H9 (cell line): ENCODE measurements around the gene PYDC1. TPM values are rescaled to one million over a fixed set of nuclear protein-coding genes. Genes with fewer than 3 reads are reported as not detected.

ENCODE experiments used
- DNase-seq: peaks from one replicate; pipeline ENCODE4 v3.0.0-alpha.2; 2017
- H2AFZ ChIP-seq: one replicate; pipeline ENCODE4 v1.6.1; 2013; ENCODE audit warnings: mild to moderate bottlenecking, low read length, control low read depth, moderate library complexity
- H2AK5ac ChIP-seq: 2 replicates; pipeline ENCODE4 v1.6.1; 2013; ENCODE audit warnings: low read length, control low read depth, mixed read lengths; ENCODE audit not compliant: insufficient read length
- H2BK120ac ChIP-seq: one replicate; pipeline ENCODE4 v1.6.1; 2013; ENCODE audit warnings: low read depth, mild to moderate bottlenecking, low read length, control low read depth, inconsistent platforms; ENCODE audit not compliant: poor library complexity, severe bottlenecking
- H2BK12ac ChIP-seq: 2 replicates; pipeline ENCODE4 v1.6.1; 2013; ENCODE audit warnings: low read length, control low read depth, mixed read lengths, low read depth; ENCODE audit not compliant: insufficient read length
- H2BK15ac ChIP-seq: 2 replicates; pipeline ENCODE4 v1.6.1; 2013; ENCODE audit warnings: low read depth, low read length, control low read depth
- H2BK20ac ChIP-seq: one replicate; pipeline ENCODE4 v1.6.1; 2013; ENCODE audit warnings: low read depth, mild to moderate bottlenecking, low read length, control low read depth, inconsistent platforms; ENCODE audit not compliant: poor library complexity, severe bottlenecking
- H2BK5ac ChIP-seq: 2 replicates; pipeline ENCODE4 v1.6.1; 2013; ENCODE audit warnings: low read length, control low read depth, mixed read lengths; ENCODE audit not compliant: insufficient read length
- H3K14ac ChIP-seq: 2 replicates; pipeline ENCODE4 v1.6.1; 2013; ENCODE audit warnings: low read length, control low read depth; ENCODE audit not compliant: insufficient read depth
- H3K18ac ChIP-seq: 2 replicates; pipeline ENCODE4 v1.6.1; 2013; ENCODE audit warnings: low read depth, mild to moderate bottlenecking, mixed read lengths, low read length, control low read depth; ENCODE audit not compliant: insufficient read length
- H3K23ac ChIP-seq: 2 replicates; pipeline ENCODE4 v1.6.1; 2013; ENCODE audit warnings: low read length, control low read depth, mixed read lengths, low read depth; ENCODE audit not compliant: insufficient read length
- H3K23me2 ChIP-seq: 2 replicates; pipeline ENCODE4 v1.6.1; 2013; ENCODE audit warnings: low read depth, mild to moderate bottlenecking, mixed read lengths, low read length, control low read depth; ENCODE audit not compliant: insufficient read length, poor library complexity, severe bottlenecking
- H3K27ac ChIP-seq: 2 replicates; pipeline ENCODE4 v1.5.1; 2013; ENCODE audit warnings: low read length, control low read depth, mixed read lengths, low read depth; ENCODE audit not compliant: insufficient read length
- H3K27me3 ChIP-seq: 2 replicates; pipeline ENCODE4 v1.6.1; 2013; ENCODE audit warnings: low read length, control low read depth, inconsistent platforms; ENCODE audit not compliant: insufficient read depth
- H3K4ac ChIP-seq: 2 replicates; pipeline ENCODE4 v1.6.1; 2013; ENCODE audit warnings: low read depth, mild to moderate bottlenecking, control low read depth, inconsistent platforms, low read length, moderate library complexity
- H3K4me1 ChIP-seq: 2 replicates; pipeline ENCODE4 v1.6.1; 2013; ENCODE audit warnings: low read length, control low read depth, inconsistent platforms; ENCODE audit not compliant: insufficient read depth
- H3K4me2 ChIP-seq: 2 replicates; pipeline ENCODE4 v1.6.1; 2013; ENCODE audit warnings: low read length, control low read depth, mixed read lengths; ENCODE audit not compliant: insufficient read length, insufficient read depth
- H3K56ac ChIP-seq: 2 replicates; pipeline ENCODE4 v1.6.1; 2013; ENCODE audit warnings: low read depth, mild to moderate bottlenecking, mixed read lengths, low read length, control low read depth; ENCODE audit not compliant: insufficient read length
- H3K79me1 ChIP-seq: 2 replicates; pipeline ENCODE4 v1.6.1; 2013; ENCODE audit warnings: low read depth, mild to moderate bottlenecking, moderate library complexity, low read length, control low read depth, inconsistent platforms; ENCODE audit not compliant: insufficient read depth, poor library complexity, severe bottlenecking
- H3K79me2 ChIP-seq: 2 replicates; pipeline ENCODE4 v1.6.1; 2013; ENCODE audit warnings: low read length, control low read depth, inconsistent platforms; ENCODE audit not compliant: insufficient read depth
- H3K9ac ChIP-seq: 2 replicates; pipeline ENCODE4 v1.6.1; 2013; ENCODE audit warnings: low read length, control low read depth, mixed read lengths; ENCODE audit not compliant: insufficient read length; ENCODE audit errors: extremely low read depth
- H3K9me3 ChIP-seq: one replicate; pipeline ENCODE4 v1.6.1; 2013; ENCODE audit warnings: low read depth, low read length, inconsistent platforms; ENCODE audit not compliant: control insufficient read depth
- H3T11ph ChIP-seq: one replicate; pipeline ENCODE4 v1.6.1; 2013; ENCODE audit warnings: mild to moderate bottlenecking, low read length, control low read depth, inconsistent platforms
- H4K20me1 ChIP-seq: one replicate; pipeline ENCODE4 v1.6.1; 2013; ENCODE audit not compliant: control insufficient read depth, insufficient read length, insufficient read depth
- H4K5ac ChIP-seq: 2 replicates; pipeline ENCODE4 v1.6.1; 2013; ENCODE audit warnings: low read depth, mild to moderate bottlenecking, mixed read lengths, low read length, control low read depth; ENCODE audit not compliant: insufficient read length
- H4K8ac ChIP-seq: replicated peaks from 2 replicates; pipeline ENCODE4 v1.6.1; 2013; ENCODE audit warnings: low read length, control low read depth, mixed read lengths, low read depth; ENCODE audit not compliant: insufficient read length
- H4K91ac ChIP-seq: 2 replicates; pipeline ENCODE4 v1.6.1; 2013; ENCODE audit warnings: low read depth, mild to moderate bottlenecking, moderate library complexity, mixed read lengths, low read length, control low read depth; ENCODE audit not compliant: insufficient read length
- H3K27ac Mint-ChIP-seq, 3 experiments: 2 replicates in 2 of 3; 3 replicates in 1 of 3; pipeline ENCODE4 v1.8.0; 2020 to 2021; ENCODE audit warnings: mixed read lengths in 3 of 3, mild to moderate bottlenecking in 1 of 3, moderate library complexity in 1 of 3
- H3K27me3 Mint-ChIP-seq: 2 replicates; pipeline ENCODE4 v1.8.0; 2021; ENCODE audit warnings: low read depth, mild to moderate bottlenecking, moderate library complexity, mixed read lengths
- H3K36me3 Mint-ChIP-seq, 3 experiments: 2 replicates in 2 of 3; 3 replicates in 1 of 3; pipeline ENCODE4 v1.8.0; 2020 to 2021; ENCODE audit warnings: low read depth in 3 of 3, mixed read lengths in 3 of 3; ENCODE audit not compliant: insufficient read depth in 1 of 3
- H3K4me1 Mint-ChIP-seq, 2 experiments: 2 replicates each; pipeline ENCODE4 v1.8.0; 2020; ENCODE audit warnings: mixed read lengths in 2 of 2
- H3K4me3 Mint-ChIP-seq, 2 experiments: 2 replicates in 1 of 2; 3 replicates in 1 of 2; pipeline ENCODE4 v1.8.0; 2020 to 2021; ENCODE audit warnings: mild to moderate bottlenecking in 2 of 2, mixed read lengths in 2 of 2, moderate library complexity in 1 of 2
- H3K9me3 Mint-ChIP-seq, 2 experiments: 2 replicates in 1 of 2; 3 replicates in 1 of 2; pipeline ENCODE4 v1.8.0; 2020; ENCODE audit warnings: mild to moderate bottlenecking in 2 of 2, mixed read lengths in 2 of 2, moderate library complexity in 1 of 2
- CTCF ChIP-seq: fragments of 200-600 bp; sonication (generic); conservative IDR thresholded peaks from 3 replicates; pipeline ENCODE4 v1.8.0; 2021; ENCODE audit warnings: antibody characterized with exemption, mild to moderate bottlenecking
- WGBS: extraction: QIAGEN DNeasy Blood & Tissue Kit; methylation state at CpG from one replicate; pipeline ENCODE4 v1.1.7; 2013; ENCODE audit warnings: missing lambda C conversion rate, low lambda C conversion rate, mixed read lengths; ENCODE audit not compliant: insufficient read length; ENCODE audit errors: extremely low coverage; 5-methylcytosine and 5-hydroxymethylcytosine counted together
- total RNA-seq: library from RNA; stranded (reverse); gene quantifications from 2 replicates; pipeline ENCODE4 v1.2.1, GENCODE V29; 2021

PYDC1 gene
- total RNA-seq, 1 experiment from 2014 or later: 0.70 TPM

GRCh38 chr16:31229501-31229900, 12.6 kb upstream of the PYDC1 start:
- Histone ChIP-seq H2AFZ (no peak overlapping the region), H3K9me3 (no peaks in the 10 kb centered on the region), H3K23ac (no peak overlapping the region), H3K9ac (no peak overlapping the region), H2BK12ac (no peak overlapping the region), H2BK15ac (no peak overlapping the region), H3K79me2 (no peaks in the 10 kb centered on the region), H3K4ac (no peak overlapping the region), H2AK5ac (no peak overlapping the region), H4K5ac (no peak overlapping the region), H3T11ph (no peak overlapping the region), H3K4me2 (no peak overlapping the region), H2BK5ac (no peak overlapping the region), H3K4me1 (no peaks in the 10 kb centered on the region; the same call in 1 of the 2 replicates), H3K27me3 (no peaks in the 10 kb centered on the region), H3K18ac (no peak overlapping the region), H4K8ac (no peak overlapping the region), H4K91ac (no peak overlapping the region), H3K79me1 (no peaks in the 10 kb centered on the region), H3K23me2 (no peaks in the 10 kb centered on the region), H3K56ac (no peak overlapping the region), H2BK20ac (no peak overlapping the region), H3K14ac (no peak overlapping the region), H4K20me1 (no peaks in the 10 kb centered on the region), H3K27ac (no peak overlapping the region), H2BK120ac (no peak overlapping the region)
- H3K36me3 Mint-ChIP-seq: peaks cover 0 to 9% (median 8%) of the 10 kb centered on the region in 3 experiments; a peak in 4 of 7 replicates
- no peak overlapping the region for H3K4me3 Mint-ChIP-seq
- peaks cover 3% of the 10 kb centered on the region in 2 experiments; a peak in 1 of 4 replicates for H3K4me1 Mint-ChIP-seq
- TF ChIP-seq CTCF: no peak
- no peak overlapping the region; a peak in 1 of 7 replicates for H3K27ac Mint-ChIP-seq
- no peak for DNase-seq
- H3K9me3 Mint-ChIP-seq: peaks cover 25 to 28% of the 10 kb centered on the region in 2 experiments
- WGBS: no CpG with 5 or more reads among the region's 10 CpGs
- no peaks in the 10 kb centered on the region; the same call in none of the 2 replicates for H3K27me3 Mint-ChIP-seq
